Activated T-helper 1 cell treated with anti-CD3 and anti-CD28 coated beads, Interleukin-12 subunit alpha, Interleukin-12 subunit beta, Interleukin-2, Interleukin-4 antibody, amounts not matched to agents 30 ng/mL and 10 ng/mL and 1 ng/mL, durations not matched to agents 14 hours and 24 hours and 36 hours (primary cell): ENCODE measurements around the gene SQSTM1. TPM values are rescaled to one million over a fixed set of nuclear protein-coding genes. Genes with fewer than 3 reads are reported as not detected.
A peak's percentile ranks its signal among the peaks of the same experiment; 100 is the strongest.

Experiments used
- DNase-seq: peaks from one replicate; pipeline ENCODE4 v3.0.0; 2021; ENCODE audit warnings: low spot score
- H3K27ac Mint-ChIP-seq: one replicate; pipeline ENCODE4 v1.8.0; 2021; ENCODE audit warnings: mild to moderate bottlenecking, mixed read lengths
- H3K27me3 Mint-ChIP-seq: one replicate; pipeline ENCODE4 v1.8.0; 2022; ENCODE audit warnings: mild to moderate bottlenecking, moderate library complexity, mixed read lengths; ENCODE audit not compliant: insufficient read depth
- H3K36me3 Mint-ChIP-seq: one replicate; pipeline ENCODE4 v1.8.0; 2021; ENCODE audit warnings: low read depth, mixed read lengths
- H3K4me1 Mint-ChIP-seq: one replicate; pipeline ENCODE4 v1.8.0; 2021; ENCODE audit warnings: low read depth, mixed read lengths
- H3K4me3 Mint-ChIP-seq: one replicate; pipeline ENCODE4 v1.8.0; 2021; ENCODE audit warnings: mild to moderate bottlenecking, moderate library complexity, mixed read lengths
- H3K9me3 Mint-ChIP-seq: one replicate; pipeline ENCODE4 v1.8.0; 2021; ENCODE audit warnings: mixed read lengths
- intact Hi-C: fragments of 100-400 bp; cut with micrococcal nuclease; formaldehyde crosslinking; loops from one replicate; pipeline ENCODE4 v1.15.1; 2024
- total RNA-seq: library from RNA; stranded (reverse); gene quantifications from 2 replicates; pipeline ENCODE4 v1.2.3, GENCODE V29; 2022

Gene SQSTM1
- total RNA-seq, result 221 and 233 TPM in 2 replicates

DNA sequence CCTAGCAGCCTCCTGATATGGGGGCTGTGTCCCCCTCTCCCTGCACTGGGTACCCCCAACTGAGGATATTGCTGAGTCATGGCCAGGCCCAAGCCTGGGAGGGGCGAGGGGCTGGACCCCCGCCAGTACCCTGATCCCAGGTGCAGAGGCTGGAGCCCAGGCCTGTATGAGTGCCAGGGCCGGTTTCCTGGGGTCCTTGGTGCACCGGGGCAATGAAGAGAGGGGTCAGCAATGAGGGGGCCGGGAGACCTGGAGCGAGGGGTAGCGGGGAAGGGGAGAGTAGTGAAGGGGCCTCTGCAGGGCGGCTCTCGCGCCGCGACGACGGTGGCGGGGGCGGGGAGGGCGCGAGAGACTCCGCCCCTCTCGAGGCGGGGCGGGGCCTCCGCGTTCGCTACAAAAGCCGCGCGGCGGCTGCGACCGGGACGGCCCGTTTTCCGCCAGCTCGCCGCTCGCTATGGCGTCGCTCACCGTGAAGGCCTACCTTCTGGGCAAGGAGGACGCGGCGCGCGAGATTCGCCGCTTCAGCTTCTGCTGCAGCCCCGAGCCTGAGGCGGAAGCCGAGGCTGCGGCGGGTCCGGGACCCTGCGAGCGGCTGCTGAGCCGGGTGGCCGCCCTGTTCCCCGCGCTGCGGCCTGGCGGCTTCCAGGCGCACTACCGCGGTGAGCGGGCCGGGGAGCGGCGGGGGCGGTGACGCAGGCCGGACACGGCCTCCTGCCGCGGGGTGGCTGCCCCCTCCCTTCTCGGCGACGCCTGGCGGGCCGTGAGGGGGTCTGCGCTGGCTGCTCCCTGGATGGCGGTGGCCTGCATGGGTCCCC is at the start of gene SQSTM1:
SQSTM1 (plus strand) TSS at position 423 of the 815 bp plus-strand sequence; CDS start at position 455, 32 bp downstream.
- Mint-ChIP-seq H3K27ac (peak within 1 kb of the TSS; percentile 97), H3K36me3 (peaks cover 21% of the 10 kb centered on the region), H3K9me3 (no peaks in the 10 kb centered on the region), H3K4me3 (peak within 1 kb of the TSS; percentile 95), H3K27me3 (no peaks in the 10 kb centered on the region), H3K4me1 (peaks cover 48% of the 10 kb centered on the region)
- peak; percentile 79 for DNase-seq
- intact Hi-C loops, result loop anchor here (1.0 to 5.0 kb wide), 9 partner anchors 9 to 532 kb away; partner anchors contain the start of genes CANX, GFPT2, MAML1 and MGAT4B

DNA sequence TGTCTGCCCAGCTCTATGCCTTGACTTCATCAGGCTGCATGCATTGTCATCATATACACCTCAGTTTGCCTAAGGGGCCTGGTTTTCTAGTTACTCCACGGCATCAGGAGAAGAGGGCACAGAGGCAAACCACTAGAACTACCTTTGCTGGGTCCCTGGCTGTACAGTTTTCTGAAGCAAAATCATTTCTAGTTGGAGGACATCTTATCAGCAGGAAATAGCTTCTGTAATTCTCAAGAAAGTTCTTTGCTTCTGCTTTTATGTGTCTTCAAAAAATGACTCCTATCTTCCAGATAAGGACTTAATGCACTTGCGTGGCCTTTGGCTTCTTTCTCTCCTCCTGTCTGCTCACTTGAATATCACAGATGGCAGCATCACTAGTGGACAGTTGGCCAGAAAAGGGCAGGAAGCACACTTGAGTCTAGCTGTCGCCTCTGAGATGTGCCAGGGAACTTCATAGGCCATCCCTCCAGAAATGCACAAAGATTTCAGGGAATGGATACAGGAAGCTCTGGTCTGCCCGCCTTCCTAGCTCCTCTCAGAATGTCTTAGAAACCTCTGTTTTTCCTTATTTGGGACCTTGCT is 49.3 kb upstream of the SQSTM1 start:
- no peak overlapping the region for H3K4me3 Mint-ChIP-seq
- H3K9me3 Mint-ChIP-seq, result no peaks in the 10 kb centered on the region
- no peak for DNase-seq
- peaks cover 32% of the 10 kb centered on the region for H3K36me3 Mint-ChIP-seq
- H3K27ac Mint-ChIP-seq, result no peak overlapping the region
- peaks cover 9% of the 10 kb centered on the region for H3K4me1 Mint-ChIP-seq
- no peaks in the 10 kb centered on the region for H3K27me3 Mint-ChIP-seq
- intact Hi-C loops, result no loop called here

DNA sequence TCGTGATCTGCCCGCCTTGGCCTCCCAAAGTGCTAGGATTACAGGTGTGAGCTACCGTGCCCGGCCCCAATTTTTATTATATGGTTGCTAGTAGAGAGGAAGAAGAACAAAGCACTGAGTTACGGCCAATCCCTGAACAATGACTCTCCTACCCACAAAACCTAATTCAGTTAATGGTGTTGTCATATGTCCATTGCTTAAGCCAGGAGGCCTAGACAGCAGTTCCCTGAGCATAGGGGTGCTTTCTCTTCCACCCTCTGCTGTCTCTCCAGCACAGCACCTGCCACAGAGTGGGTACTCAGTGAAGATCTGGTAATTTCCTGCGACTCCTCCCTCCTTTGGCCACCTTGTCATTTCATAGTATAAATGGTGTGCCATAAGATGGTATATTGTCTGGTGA is 48.4 kb upstream of the SQSTM1 start:
- intact Hi-C loops, result no loop called here
- Mint-ChIP-seq H3K4me1 (peaks cover 9% of the 10 kb centered on the region), H3K36me3 (peaks cover 32% of the 10 kb centered on the region), H3K27ac (no peak overlapping the region), H3K4me3 (no peak overlapping the region), H3K9me3 (no peaks in the 10 kb centered on the region), H3K27me3 (no peaks in the 10 kb centered on the region)
- no peak for DNase-seq

DNA sequence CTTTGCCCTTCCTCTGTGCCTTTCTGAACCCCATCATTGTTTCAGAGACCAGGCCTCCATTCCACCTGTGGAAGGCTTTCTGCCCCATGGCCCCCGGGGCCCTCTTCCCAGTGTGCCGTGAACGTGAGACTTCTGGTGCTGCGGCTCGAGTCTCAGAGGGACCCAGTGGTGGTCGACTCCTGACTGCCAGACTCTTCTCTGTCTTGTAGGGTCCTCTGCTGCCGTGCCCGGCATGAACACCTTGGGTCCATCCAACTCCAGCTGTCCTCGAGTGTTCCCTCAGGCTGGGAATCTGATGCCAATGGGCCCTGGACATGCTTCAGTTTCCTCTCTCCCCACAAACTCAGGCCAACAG is 47.0 kb upstream of the SQSTM1 start:
- H3K27ac Mint-ChIP-seq, result no peak overlapping the region
- no peak overlapping the region for H3K4me3 Mint-ChIP-seq
- peaks cover 39% of the 10 kb centered on the region for H3K36me3 Mint-ChIP-seq
- no peak for DNase-seq
- H3K9me3 Mint-ChIP-seq, result no peaks in the 10 kb centered on the region
- H3K4me1 Mint-ChIP-seq, result no peaks in the 10 kb centered on the region
- intact Hi-C loops, result no loop called here
- no peaks in the 10 kb centered on the region for H3K27me3 Mint-ChIP-seq

DNA sequence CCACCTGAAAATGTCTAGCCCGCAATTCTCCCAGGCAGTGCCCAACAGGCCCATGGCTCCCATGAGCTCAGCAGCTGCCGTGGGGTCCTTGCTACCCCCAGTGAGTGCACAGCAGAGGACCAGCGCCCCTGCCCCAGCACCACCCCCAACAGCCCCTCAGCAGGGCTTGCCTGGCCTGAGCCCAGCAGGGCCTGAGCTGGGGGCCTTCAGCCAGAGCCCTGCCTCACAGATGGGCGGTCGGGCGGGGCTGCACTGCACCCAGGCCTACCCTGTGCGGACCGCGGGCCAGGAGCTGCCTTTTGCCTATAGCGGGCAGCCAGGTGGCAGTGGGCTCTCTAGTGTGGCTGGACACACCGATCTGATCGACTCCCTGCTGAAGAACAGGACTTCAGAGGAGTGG is 46.3 kb upstream of the SQSTM1 start:
- Mint-ChIP-seq H3K27me3 (no peaks in the 10 kb centered on the region), H3K9me3 (no peaks in the 10 kb centered on the region), H3K4me1 (no peaks in the 10 kb centered on the region), H3K4me3 (no peak overlapping the region), H3K36me3 (peaks cover 36% of the 10 kb centered on the region), H3K27ac (no peak overlapping the region)
- intact Hi-C loops, result no loop called here
- DNase-seq, result no peak

DNA sequence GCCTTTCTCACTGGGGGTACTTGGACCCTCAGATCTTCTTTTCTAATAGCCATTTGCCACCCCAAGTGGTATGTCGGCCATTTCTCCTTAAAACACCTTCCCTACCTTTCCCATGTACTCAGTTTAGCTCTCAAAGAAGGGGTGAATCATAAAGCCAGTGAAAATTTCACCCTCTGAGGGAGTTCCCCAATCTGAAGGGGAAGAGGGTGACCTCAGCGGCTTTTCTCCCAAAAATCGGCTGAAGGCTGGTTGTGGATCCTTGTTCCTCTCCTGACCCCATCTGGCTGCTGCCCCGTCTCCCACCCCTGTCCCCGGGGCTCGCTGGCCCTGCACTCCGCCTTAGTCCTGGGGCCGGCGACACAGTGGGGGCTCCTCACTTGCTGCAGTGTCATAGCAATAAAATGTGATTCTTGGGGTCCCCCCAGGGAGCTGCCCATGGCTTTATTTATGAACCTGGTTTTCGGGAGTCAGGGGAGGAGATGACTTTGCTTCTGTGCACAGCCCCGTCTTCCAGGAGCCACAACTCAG is 44.2 kb upstream of the SQSTM1 start:
- no peak for DNase-seq
- Mint-ChIP-seq H3K4me3 (no peak overlapping the region), H3K27ac (no peak overlapping the region), H3K9me3 (no peaks in the 10 kb centered on the region), H3K36me3 (peaks cover 34% of the 10 kb centered on the region), H3K27me3 (no peaks in the 10 kb centered on the region), H3K4me1 (no peaks in the 10 kb centered on the region)
- intact Hi-C loops, result no loop called here

DNA sequence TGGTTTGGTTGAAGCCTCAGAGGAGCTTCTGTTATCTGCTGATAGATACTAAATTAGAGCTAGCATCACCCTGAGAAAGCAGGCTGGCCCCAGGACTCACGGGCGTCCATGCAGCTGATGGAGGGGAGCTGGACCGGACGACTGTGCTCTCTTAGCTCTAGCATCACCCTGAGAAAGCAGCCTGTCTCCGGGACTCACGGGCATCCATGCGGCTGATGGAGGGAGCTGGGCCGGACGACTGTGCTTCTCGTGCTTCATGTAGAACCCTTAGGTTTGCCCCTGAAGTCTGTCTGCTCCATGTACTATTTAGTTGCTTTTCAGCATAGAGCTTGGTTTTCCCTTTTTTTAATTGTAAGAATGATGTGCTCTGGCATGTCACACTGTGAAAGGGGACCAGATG is 43.2 kb upstream of the SQSTM1 start:
- no peak for DNase-seq
- peaks cover 29% of the 10 kb centered on the region for H3K36me3 Mint-ChIP-seq
- H3K9me3 Mint-ChIP-seq, result no peaks in the 10 kb centered on the region
- no peaks in the 10 kb centered on the region for H3K4me1 Mint-ChIP-seq
- no peak overlapping the region for H3K4me3 Mint-ChIP-seq
- H3K27ac Mint-ChIP-seq, result peak overlapping the region; percentile 21
- H3K27me3 Mint-ChIP-seq, result no peaks in the 10 kb centered on the region
- intact Hi-C loops, result no loop called here

DNA sequence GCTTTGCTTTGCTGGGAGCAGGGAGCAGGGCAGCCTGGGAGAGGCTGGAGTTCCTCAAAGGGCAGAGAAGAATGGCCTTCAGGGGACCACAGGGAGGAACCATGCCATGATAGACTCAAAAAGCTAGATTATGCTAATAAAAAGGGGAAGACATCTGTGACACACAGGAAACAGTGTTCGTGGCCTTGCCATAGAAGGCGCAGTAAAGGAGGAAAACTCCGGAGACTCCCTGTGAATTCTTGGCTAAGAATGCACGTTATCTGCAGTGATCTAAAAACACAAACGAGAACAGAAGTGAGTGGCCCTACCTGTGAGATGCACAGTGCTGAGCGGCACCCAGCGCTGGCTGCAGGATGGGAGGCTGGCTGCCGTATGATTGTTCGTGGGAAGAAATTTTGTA is 42.8 kb upstream of the SQSTM1 start:
- DNase-seq, result no peak
- Mint-ChIP-seq H3K27ac (peak overlapping the region; percentile 21), H3K9me3 (no peaks in the 10 kb centered on the region), H3K36me3 (peaks cover 26% of the 10 kb centered on the region), H3K27me3 (no peaks in the 10 kb centered on the region), H3K4me1 (no peaks in the 10 kb centered on the region), H3K4me3 (no peak overlapping the region)
- intact Hi-C loops, result no loop called here

DNA sequence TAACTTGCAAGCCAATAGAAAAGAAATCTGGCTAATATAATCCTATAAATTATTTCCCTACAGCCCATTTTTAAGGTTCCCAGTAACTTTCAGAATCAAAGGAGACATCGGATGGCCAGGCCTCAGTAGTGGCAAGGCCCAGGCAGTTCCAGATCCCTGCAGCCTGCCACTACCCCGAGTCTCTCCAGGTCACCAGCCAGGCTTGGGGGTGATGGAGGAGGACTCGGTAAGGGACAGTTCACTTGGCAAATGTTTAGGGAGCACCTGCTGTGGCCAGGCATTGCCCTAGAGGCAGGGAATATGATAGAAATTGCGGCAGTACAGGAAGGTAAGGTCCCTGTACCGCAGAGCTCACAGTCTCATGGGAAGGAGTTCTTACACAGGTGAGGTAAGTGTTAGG is 42.1 kb upstream of the SQSTM1 start:
- Mint-ChIP-seq H3K36me3 (peaks cover 22% of the 10 kb centered on the region), H3K4me1 (no peaks in the 10 kb centered on the region), H3K4me3 (no peak overlapping the region), H3K9me3 (no peaks in the 10 kb centered on the region), H3K27ac (no peak overlapping the region), H3K27me3 (no peaks in the 10 kb centered on the region)
- intact Hi-C loops, result no loop called here
- DNase-seq, result no peak

DNA sequence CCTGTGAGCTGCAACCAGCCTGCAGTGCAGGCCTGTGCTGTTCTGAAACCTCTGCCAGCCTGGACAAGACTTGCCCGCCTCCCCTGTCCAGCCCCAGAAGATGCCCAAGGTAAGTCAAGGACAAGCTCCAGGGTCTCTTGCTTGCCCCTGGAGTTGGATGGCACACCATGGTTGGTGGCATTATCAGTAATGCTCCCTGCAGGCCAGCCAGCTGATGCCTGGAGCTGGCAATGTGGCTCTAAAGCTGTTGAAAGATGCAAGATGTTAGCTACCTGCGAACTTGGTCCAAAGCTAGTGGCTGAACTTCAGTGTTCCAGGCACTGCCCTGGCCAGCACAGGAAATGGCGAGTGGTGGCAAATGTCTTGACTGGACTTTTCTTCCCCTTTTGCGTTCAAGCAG is 40.9 kb upstream of the SQSTM1 start:
- peaks cover 19% of the 10 kb centered on the region for H3K36me3 Mint-ChIP-seq
- H3K27me3 Mint-ChIP-seq, result no peaks in the 10 kb centered on the region
- H3K4me3 Mint-ChIP-seq, result no peak overlapping the region
- no peaks in the 10 kb centered on the region for H3K4me1 Mint-ChIP-seq
- intact Hi-C loops, result no loop called here
- H3K27ac Mint-ChIP-seq, result no peak overlapping the region
- no peak for DNase-seq
- H3K9me3 Mint-ChIP-seq, result no peaks in the 10 kb centered on the region

DNA sequence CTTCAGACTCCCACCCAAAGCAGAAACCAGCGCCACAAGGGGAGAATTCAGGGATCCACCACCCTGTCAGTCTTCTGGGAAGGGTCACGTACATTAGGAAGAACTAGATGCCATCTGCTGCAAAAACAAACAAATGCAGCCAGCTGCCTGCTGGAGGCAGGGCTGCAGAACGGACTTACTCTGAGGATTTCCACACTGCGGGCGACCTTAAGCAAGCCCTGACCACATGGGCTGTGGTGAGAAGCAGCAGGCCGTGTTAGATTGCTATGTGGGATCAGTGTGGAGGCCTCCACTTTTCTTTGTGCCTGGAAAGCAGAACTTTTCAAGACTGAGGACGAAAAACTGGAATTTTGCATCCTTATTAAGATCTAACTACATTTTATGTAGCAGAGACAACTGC is 40.3 kb upstream of the SQSTM1 start:
- Mint-ChIP-seq H3K27ac (no peak overlapping the region), H3K4me1 (no peaks in the 10 kb centered on the region), H3K36me3 (peaks cover 19% of the 10 kb centered on the region), H3K27me3 (no peaks in the 10 kb centered on the region), H3K9me3 (no peaks in the 10 kb centered on the region), H3K4me3 (no peak overlapping the region)
- no peak for DNase-seq
- intact Hi-C loops, result no loop called here

DNA sequence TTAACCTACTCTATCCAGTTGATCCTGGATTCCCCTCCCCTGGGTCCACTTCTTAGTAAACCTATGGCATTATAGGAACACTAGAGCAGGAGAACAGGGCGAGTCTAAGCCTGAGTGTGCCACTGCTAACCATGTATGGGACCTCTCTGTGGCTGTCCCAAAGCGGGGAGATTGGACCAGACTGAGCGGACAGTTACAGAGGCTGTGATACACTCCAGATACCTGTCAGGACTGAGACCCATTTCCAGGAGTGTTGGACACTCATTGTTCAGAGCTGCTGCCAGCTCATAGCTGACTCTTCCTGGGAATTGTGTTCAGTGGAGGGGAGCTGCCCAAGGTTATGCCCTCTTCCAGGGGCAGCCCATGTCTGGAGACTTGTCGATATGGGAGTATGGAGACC is 38.9 kb upstream of the SQSTM1 start:
- Mint-ChIP-seq H3K4me3 (no peak overlapping the region), H3K27me3 (no peaks in the 10 kb centered on the region), H3K4me1 (no peaks in the 10 kb centered on the region), H3K36me3 (peaks cover 17% of the 10 kb centered on the region), H3K27ac (no peak overlapping the region), H3K9me3 (no peaks in the 10 kb centered on the region)
- no peak for DNase-seq
- intact Hi-C loops, result no loop called here

DNA sequence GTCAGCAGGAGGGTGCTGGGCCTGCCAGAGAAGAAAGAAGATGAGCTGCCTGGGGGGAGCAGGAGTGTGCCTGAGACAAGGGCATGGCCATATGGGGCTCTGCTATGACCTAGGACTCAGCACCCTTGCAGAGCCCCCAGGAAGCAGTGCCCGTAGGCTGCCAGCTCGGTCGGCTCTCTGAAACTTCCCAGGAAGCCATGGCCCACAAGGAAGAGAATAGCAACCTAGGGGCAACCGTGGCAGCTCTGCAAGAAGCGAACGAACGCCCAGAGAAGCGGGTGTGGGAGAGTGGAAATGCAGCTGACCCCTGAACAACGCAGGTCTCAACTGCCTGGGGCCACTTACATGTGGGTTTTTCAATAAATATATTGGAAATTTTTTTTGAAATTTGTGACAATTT is 37.6 kb upstream of the SQSTM1 start:
- intact Hi-C loops, result no loop called here
- Mint-ChIP-seq H3K4me1 (no peaks in the 10 kb centered on the region), H3K27me3 (no peaks in the 10 kb centered on the region), H3K9me3 (no peaks in the 10 kb centered on the region), H3K36me3 (peaks cover 11% of the 10 kb centered on the region), H3K27ac (no peak overlapping the region), H3K4me3 (no peak overlapping the region)
- no peak for DNase-seq
